Aorta (tissue), 5 donors: ENCODE measurements around the gene FAM20B. TPM values are rescaled to one million over a fixed set of nuclear protein-coding genes. Genes with fewer than 3 reads are reported as not detected.

Source experiments
- ATAC-seq: fragments of 200-7000 bp; cut with Tn5 transposase; one replicate; pipeline ENCODE4 v1.9.1; 2022; ENCODE audit warnings: moderate library complexity; ENCODE audit not compliant: low FRiP score
- DNase-seq, 2 donors: peaks; one replicate each; pipeline ENCODE4 v3.0.0-alpha.2; 2020
- H3K27ac ChIP-seq, 2 donors: one replicate each; pipeline ENCODE4 v1.5.1; 2013; ENCODE audit warnings: low read length in 2 of 2, mild to moderate bottlenecking in 2 of 2, moderate library complexity in 2 of 2, control low read depth in 1 of 2, inconsistent platforms in 1 of 2, low read depth in 1 of 2
- H3K27me3 ChIP-seq, 2 donors: one replicate each; pipeline ENCODE4 v1.6.1; 2013; ENCODE audit warnings: control low read depth in 1 of 2, low read length in 1 of 2, mild to moderate bottlenecking in 1 of 2, moderate library complexity in 1 of 2; ENCODE audit not compliant: insufficient read depth in 2 of 2, control insufficient read depth in 1 of 2
- H3K36me3 ChIP-seq, 2 donors: one replicate each; pipeline ENCODE4 v1.6.1; 2013; ENCODE audit warnings: control low read depth in 1 of 2, low read length in 1 of 2, mild to moderate bottlenecking in 1 of 2; ENCODE audit not compliant: insufficient read depth in 2 of 2, control insufficient read depth in 1 of 2
- H3K4me1 ChIP-seq, 2 donors: one replicate each; pipeline ENCODE4 v1.6.1; 2013; ENCODE audit warnings: low read length in 2 of 2, control low read depth in 1 of 2, mild to moderate bottlenecking in 1 of 2, moderate library complexity in 1 of 2; ENCODE audit not compliant: insufficient read depth in 2 of 2, control insufficient read depth in 1 of 2
- H3K4me3 ChIP-seq, 2 donors: one replicate each; pipeline ENCODE4 v1.5.1; 2013; ENCODE audit warnings: low read length in 2 of 2, control low read depth in 1 of 2, mild to moderate bottlenecking in 1 of 2
- H3K9me3 ChIP-seq: one replicate; pipeline ENCODE4 v1.6.1; 2013; ENCODE audit warnings: mild to moderate bottlenecking, low read length; ENCODE audit not compliant: control insufficient read depth
- WGBS, 2 donors: extraction: QIAGEN DNeasy Blood & Tissue Kit; methylation state at CpG; one replicate each; pipeline ENCODE4 v1.1.7; 2013; 5-methylcytosine and 5-hydroxymethylcytosine counted together
- intact Hi-C, 2 donors: fragments of 100-400 bp; cut with DNase I; formaldehyde crosslinking; loops; one replicate each; pipeline versions ENCODE4 v1.14.2 to v1.15.0; 2022
- polyA plus RNA-seq, 2 donors: library from polyadenylated mRNA; stranded (reverse); fragments of 200-250 nt; gene quantifications; one replicate each; pipeline ENCODE4 v1.2.3, GENCODE V29; 2013
- total RNA-seq, 2 donors: library from RNA; stranded (reverse); fragmentation: NEBNext Ultra II Directional; extraction: Animal tissue kit (Norgen Biotek cat#: 25700); gene quantifications; one replicate each; pipeline ENCODE4 v1.2.1, GENCODE V29; 2021
- donor health status: healthy with polysubstance abuse.
- donor health status: Bipolar disorder and iron deficiency.
- donor health status: DM: no; HTN: no; CAD: no.
- donor health status: DM: no; HTN: no; CAD: no.
- donor health status: DM: yes; HTN: yes; CAD: no.

Gene FAM20B
- total and polyA plus RNA-seq, 4 donors, result 22.5 to 75.5 (median 39.8) TPM

GRCh38 chr1:179052776-179053175 lies 27.1 kb downstream of the FAM20B start:
- Histone ChIP-seq H3K4me3 (no peak overlapping the region), H3K27ac (no peak overlapping the region), H3K36me3 (peaks cover 0 to 3% of the 10 kb centered on the region in 2 donors), H3K27me3 (no peaks in the 10 kb centered on the region), H3K4me1 (no peaks in the 10 kb centered on the region), H3K9me3 (no peaks in the 10 kb centered on the region)
- DNase-seq, result no peak
- ATAC-seq, result no peak
- intact Hi-C loops, result no loop called here
- WGBS, 2 donors, result 89% methylated on average over 2 of the region's 2 CpGs

- Histone ChIP-seq H3K27me3 (no peaks in the 10 kb centered on the region), H3K4me3 (no peak overlapping the region), H3K4me1 (no peaks in the 10 kb centered on the region), H3K27ac (no peak overlapping the region), H3K36me3 (peaks cover 0 to 3% of the 10 kb centered on the region in 2 donors), H3K9me3 (no peaks in the 10 kb centered on the region)
- DNase-seq (no peak), ATAC-seq (no peak)
- WGBS, 2 donors, result 90 to 92% methylated on average over 2 of the region's 2 CpGs
- intact Hi-C loops, result no loop called here
Measured at GRCh38 chr1:179053486-179053885, 27.8 kb downstream of the FAM20B start.

- no peaks in the 10 kb centered on the region for H3K27me3 ChIP-seq
- H3K4me1 ChIP-seq, result no peaks in the 10 kb centered on the region
- no peak overlapping the region for H3K4me3 ChIP-seq
- no peak overlapping the region for H3K27ac ChIP-seq
- WGBS, 2 donors, result 95 to 98% methylated on average over 2 of the region's 2 CpGs
- H3K36me3 ChIP-seq, result no peaks in the 10 kb centered on the region
- DNase-seq, result no peak
- H3K9me3 ChIP-seq, result no peaks in the 10 kb centered on the region
- intact Hi-C loops, result no loop called here
- no peak for ATAC-seq
Measured at GRCh38 chr1:179055937-179056336, 30.2 kb downstream of the FAM20B start.

- WGBS, 2 donors, result 92 to 95% methylated on average over 3 of the region's 3 CpGs
- H3K4me1 ChIP-seq, result no peaks in the 10 kb centered on the region
- H3K9me3 ChIP-seq, result no peaks in the 10 kb centered on the region
- intact Hi-C loops, result no loop called here
- H3K36me3 ChIP-seq, result no peaks in the 10 kb centered on the region
- H3K27me3 ChIP-seq, result no peaks in the 10 kb centered on the region
- ATAC-seq (no peak), DNase-seq (no peak)
- no peak overlapping the region for H3K27ac ChIP-seq
- no peak overlapping the region for H3K4me3 ChIP-seq
Measured at GRCh38 chr1:179058487-179059483, 33.1 kb downstream of the FAM20B start.

GRCh38 chr1:179061360-179062282 lies 35.9 kb downstream of the FAM20B start:
- Histone ChIP-seq H3K4me1 (no peaks in the 10 kb centered on the region), H3K4me3 (no peak overlapping the region), H3K27me3 (no peaks in the 10 kb centered on the region), H3K9me3 (no peaks in the 10 kb centered on the region), H3K27ac (no peak overlapping the region), H3K36me3 (peaks cover 0 to 2% of the 10 kb centered on the region in 2 donors)
- DNase-seq (no peak), ATAC-seq (no peak)
- intact Hi-C loops, result no loop called here
- 92% methylated on average over 8 of the region's 8 CpGs for WGBS, 2 donors

GRCh38 chr1:179066471-179066870 lies 40.8 kb downstream of the FAM20B start:
- peaks cover 0 to 4% of the 10 kb centered on the region in 2 donors for H3K36me3 ChIP-seq

GRCh38 chr1:179077396-179077795 lies 51.7 kb downstream of the FAM20B start:
- intact Hi-C loops, result no loop called here
- DNase-seq (no peak), ATAC-seq (no peak)
- H3K4me1 ChIP-seq, result no peaks in the 10 kb centered on the region
- H3K27me3 ChIP-seq, result no peaks in the 10 kb centered on the region
- H3K9me3 ChIP-seq, result no peaks in the 10 kb centered on the region
- 77 to 79% methylated on average over 7 of the region's 7 CpGs for WGBS, 2 donors
- H3K36me3 ChIP-seq, result no peaks in the 10 kb centered on the region
- H3K27ac ChIP-seq, result no peak overlapping the region
- H3K4me3 ChIP-seq, result no peak overlapping the region

More at GRCh38 chr1:179066471-179066870, 40.8 kb downstream of the FAM20B start:
- H3K27ac ChIP-seq, result no peak overlapping the region
- H3K4me3 ChIP-seq, result no peak overlapping the region
- no peaks in the 10 kb centered on the region for H3K4me1 ChIP-seq
- ATAC-seq, result no peak
- 94 to 98% methylated on average over 4 of the region's 4 CpGs for WGBS, 2 donors
- no peak for DNase-seq
- intact Hi-C loops, result no loop called here
- no peaks in the 10 kb centered on the region for H3K9me3 ChIP-seq
- H3K27me3 ChIP-seq, result no peaks in the 10 kb centered on the region

GRCh38 chr1:179079113-179079761 lies 53.5 kb downstream of the FAM20B start:
- intact Hi-C loops, result loop anchor here (2.0 kb wide), 2 partner anchors 214 to 290 kb away; partner anchors contain the start of gene SOAT1 (in 1 of the 2)
- Histone ChIP-seq H3K27ac (no peak overlapping the region), H3K4me3 (no peak overlapping the region), H3K36me3 (no peaks in the 10 kb centered on the region), H3K4me1 (peaks cover 0 to 3% of the 10 kb centered on the region in 2 donors), H3K27me3 (no peaks in the 10 kb centered on the region), H3K9me3 (no peaks in the 10 kb centered on the region)
- WGBS, 2 donors, result 44 to 49% methylated on average over 18 of the region's 18 CpGs
- DNase-seq, result no peak
- ATAC-seq, result peak; percentile 78
